Effector memory CD4-positive, alpha-beta T cell (primary cell): Measurements from ENCODE around the gene VAMP7.

Source experiments
- DNase-seq, 3 donors: peaks; one replicate each; pipeline ENCODE4 v3.0.0-alpha.2; 2020
- H3K27ac ChIP-seq: 2 replicates; pipeline ENCODE4 v1.7.0; 2013; ENCODE audit warnings: mild to moderate bottlenecking, low read length, moderate library complexity; ENCODE audit not compliant: insufficient read depth, poor library complexity, severe bottlenecking
- H3K27me3 ChIP-seq: replicated peaks from 2 replicates; pipeline ENCODE4 v1.7.0; 2013; ENCODE audit warnings: mild to moderate bottlenecking, low read length; ENCODE audit not compliant: insufficient read depth, control insufficient read depth, poor library complexity, severe bottlenecking
- H3K36me3 ChIP-seq: 2 replicates; pipeline ENCODE4 v1.7.0; 2013; ENCODE audit warnings: mild to moderate bottlenecking, low read length, moderate library complexity; ENCODE audit not compliant: control insufficient read depth, insufficient read depth
- H3K4me1 ChIP-seq: 2 replicates; pipeline ENCODE4 v1.7.0; 2013; ENCODE audit warnings: low read length, mild to moderate bottlenecking; ENCODE audit not compliant: control insufficient read depth, insufficient read depth, poor library complexity, severe bottlenecking
- H3K4me3 ChIP-seq: 2 replicates; pipeline ENCODE4 v1.7.0; 2013; ENCODE audit warnings: low read length, low read depth, mild to moderate bottlenecking; ENCODE audit not compliant: insufficient read depth, poor library complexity, severe bottlenecking
- H3K9me3 ChIP-seq: 2 replicates; pipeline ENCODE4 v1.7.0; 2013; ENCODE audit warnings: mild to moderate bottlenecking, low read length, moderate library complexity; ENCODE audit not compliant: control insufficient read depth

Gene VAMP7

DNA sequence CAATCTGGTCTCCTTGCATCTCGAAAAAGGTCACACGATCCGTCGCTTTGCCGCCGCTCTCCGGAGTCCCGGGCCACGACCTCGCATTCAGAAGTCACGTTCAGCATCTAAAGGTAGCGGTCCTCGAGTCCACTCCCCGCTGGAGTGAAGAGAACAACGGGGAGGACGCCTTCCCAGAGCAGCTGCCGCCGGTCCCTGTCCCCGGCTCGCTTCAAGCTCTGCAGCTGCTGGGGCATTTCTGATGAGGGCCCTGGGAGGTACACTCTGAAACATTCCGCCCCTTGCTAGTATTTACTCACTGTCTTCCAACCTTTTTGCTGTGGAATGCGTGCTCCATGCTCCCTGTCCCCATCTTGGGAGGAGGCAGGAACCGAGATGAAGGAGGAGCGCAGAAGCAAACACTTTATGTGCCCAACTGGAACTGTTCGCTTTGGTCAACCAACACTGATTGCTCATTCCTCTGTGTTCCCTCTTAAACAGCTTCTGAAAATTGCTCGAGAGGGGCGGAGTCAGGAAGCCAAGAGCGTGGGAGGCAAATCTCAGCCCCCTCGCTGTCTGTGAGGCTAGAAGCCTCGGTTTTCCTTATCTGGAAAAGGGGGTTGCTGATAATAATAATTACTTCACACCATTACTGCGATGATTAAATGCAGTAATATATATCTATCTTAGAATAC lies 6.4 kb upstream of the VAMP7 start:
- H3K27ac ChIP-seq = no peak overlapping the region
- H3K27me3 ChIP-seq = peaks cover 3% of the 10 kb centered on the region
- no peaks in the 10 kb centered on the region for H3K9me3 ChIP-seq
- H3K4me3 ChIP-seq = no peak overlapping the region
- no peaks in the 10 kb centered on the region for H3K4me1 ChIP-seq
- no peaks in the 10 kb centered on the region for H3K36me3 ChIP-seq
- no peak for DNase-seq

DNA sequence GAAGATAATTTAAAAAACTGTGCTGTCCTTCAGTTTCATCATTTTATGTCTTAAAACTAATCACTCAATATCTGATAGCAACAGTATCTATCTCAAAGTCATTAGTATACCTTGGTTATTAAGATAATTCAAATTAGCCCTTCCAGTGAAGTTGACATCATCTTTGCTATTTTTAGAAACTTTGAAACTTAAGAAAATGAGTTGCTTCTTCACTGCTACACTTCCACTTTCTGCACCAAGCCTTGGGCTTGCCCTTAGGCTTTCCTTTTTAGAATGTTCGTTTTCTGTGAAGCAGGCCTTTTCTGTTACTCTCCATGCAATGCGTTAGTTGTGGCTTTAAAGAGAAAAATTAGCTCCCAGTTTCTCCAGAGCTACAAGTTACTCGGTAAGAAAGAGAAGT lies 4.4 kb upstream of the VAMP7 start:
- no peak for DNase-seq
- H3K4me3 ChIP-seq = no peak overlapping the region
- no peaks in the 10 kb centered on the region for H3K9me3 ChIP-seq
- no peaks in the 10 kb centered on the region for H3K36me3 ChIP-seq
- H3K4me1 ChIP-seq = no peaks in the 10 kb centered on the region
- peaks cover 3% of the 10 kb centered on the region for H3K27me3 ChIP-seq
- no peak overlapping the region for H3K27ac ChIP-seq

DNA sequence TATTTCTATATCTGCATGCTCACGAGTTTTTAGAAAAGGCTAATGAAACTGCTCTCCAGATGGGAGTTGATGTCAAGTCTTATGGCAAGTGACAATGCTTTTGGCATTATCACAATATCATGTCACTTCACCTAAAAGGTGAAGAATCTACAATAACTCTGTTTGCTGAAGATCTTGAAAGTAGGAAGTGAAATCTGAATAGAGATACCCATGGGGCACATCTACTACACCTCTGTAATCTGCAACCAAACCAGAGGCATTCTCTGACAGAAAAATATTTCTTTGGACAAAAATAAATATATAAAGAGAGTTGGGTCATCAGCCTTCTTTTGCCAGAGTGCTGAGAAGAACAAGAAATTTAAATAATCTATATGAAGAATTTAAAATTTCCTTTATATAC lies 3.9 kb upstream of the VAMP7 start:
- H3K27ac ChIP-seq = no peak overlapping the region
- no peaks in the 10 kb centered on the region for H3K9me3 ChIP-seq
- DNase-seq = no peak
- peaks cover 3% of the 10 kb centered on the region for H3K27me3 ChIP-seq
- H3K4me3 ChIP-seq = no peak overlapping the region
- H3K36me3 ChIP-seq = no peaks in the 10 kb centered on the region
- peaks cover 5% of the 10 kb centered on the region for H3K4me1 ChIP-seq

DNA sequence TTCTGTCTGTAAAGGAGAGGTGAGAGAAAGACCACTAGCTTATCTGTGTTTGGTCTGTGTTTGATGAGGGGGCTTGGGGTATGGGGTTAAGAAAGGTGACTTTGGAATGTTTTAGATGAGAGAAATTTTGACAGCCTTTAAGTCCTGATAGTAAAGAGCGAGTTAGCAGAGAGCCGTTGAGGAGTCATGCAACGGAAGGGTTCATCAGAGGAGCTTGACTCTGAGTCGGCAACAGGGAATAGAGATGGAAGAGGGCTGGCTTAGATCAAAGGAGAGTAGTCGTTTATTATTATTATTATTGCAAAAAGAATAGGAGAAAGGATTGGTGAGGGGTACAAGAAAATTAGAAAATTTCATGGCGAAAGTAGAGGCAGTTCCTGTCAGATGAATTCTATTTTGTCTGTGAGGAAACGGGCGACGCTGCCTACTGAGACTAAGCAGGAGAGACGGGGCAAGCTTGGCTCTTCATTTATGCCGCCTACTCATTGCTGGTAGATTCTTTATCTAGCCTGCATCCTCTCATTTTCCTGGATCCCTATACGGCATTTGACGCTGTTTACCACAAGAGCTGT lies 473 bp upstream of the VAMP7 start:
- no peaks in the 10 kb centered on the region for H3K36me3 ChIP-seq
- H3K9me3 ChIP-seq = no peaks in the 10 kb centered on the region
- DNase-seq = no peak
- H3K27me3 ChIP-seq = no peaks in the 10 kb centered on the region
- peak overlapping the region; percentile 72 for H3K4me3 ChIP-seq
- peaks cover 5% of the 10 kb centered on the region for H3K4me1 ChIP-seq
- peak overlapping the region; percentile 76 for H3K27ac ChIP-seq

DNA sequence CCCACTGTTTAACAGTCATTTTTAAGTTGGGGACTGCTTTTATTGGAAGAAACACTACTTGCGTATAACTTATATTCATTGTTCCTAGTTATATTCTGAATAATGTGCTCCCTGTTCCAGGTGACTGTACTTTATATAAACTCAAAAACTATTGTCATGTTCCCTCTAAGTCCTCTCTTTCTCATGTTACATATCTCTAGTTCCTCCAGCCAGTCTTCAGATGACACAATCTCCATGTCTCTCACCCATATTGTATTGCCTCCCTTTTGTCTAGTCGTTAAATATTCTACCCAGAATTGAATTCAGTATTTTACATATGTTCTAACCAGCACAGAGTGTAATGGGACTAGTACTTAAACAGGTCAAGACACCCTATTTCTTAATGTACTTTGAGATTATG lies 5.3 kb downstream of the VAMP7 start:
- no peaks in the 10 kb centered on the region for H3K27me3 ChIP-seq
- no peak for DNase-seq
- peaks cover 8% of the 10 kb centered on the region for H3K36me3 ChIP-seq
- H3K4me3 ChIP-seq = no peak overlapping the region
- no peak overlapping the region for H3K27ac ChIP-seq
- no peaks in the 10 kb centered on the region for H3K9me3 ChIP-seq
- peaks cover 5% of the 10 kb centered on the region for H3K4me1 ChIP-seq

DNA sequence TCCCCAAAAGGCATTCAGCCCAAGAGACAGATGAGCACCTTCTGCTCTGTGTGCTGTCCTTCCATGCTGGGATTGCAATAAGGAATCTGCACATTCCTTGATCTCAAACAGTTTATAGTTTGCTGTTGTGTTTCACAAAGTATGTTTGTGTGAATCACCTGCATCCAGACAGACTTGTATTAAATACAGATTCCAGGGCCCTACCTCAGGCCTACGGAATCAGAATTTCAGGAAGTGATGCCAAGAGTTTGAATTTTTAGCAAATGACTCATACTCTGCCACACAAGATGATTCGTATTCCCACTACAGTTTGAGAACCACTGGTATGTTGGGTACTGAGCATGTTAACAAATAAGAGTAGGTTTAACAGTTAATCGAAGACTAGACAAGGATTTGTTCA lies 7.0 kb downstream of the VAMP7 start:
- no peak for DNase-seq
- Histone ChIP-seq H3K4me3 (no peak overlapping the region), H3K36me3 (peaks cover 11% of the 10 kb centered on the region), H3K27me3 (no peaks in the 10 kb centered on the region), H3K4me1 (no peaks in the 10 kb centered on the region), H3K9me3 (no peaks in the 10 kb centered on the region), H3K27ac (no peak overlapping the region)

DNA sequence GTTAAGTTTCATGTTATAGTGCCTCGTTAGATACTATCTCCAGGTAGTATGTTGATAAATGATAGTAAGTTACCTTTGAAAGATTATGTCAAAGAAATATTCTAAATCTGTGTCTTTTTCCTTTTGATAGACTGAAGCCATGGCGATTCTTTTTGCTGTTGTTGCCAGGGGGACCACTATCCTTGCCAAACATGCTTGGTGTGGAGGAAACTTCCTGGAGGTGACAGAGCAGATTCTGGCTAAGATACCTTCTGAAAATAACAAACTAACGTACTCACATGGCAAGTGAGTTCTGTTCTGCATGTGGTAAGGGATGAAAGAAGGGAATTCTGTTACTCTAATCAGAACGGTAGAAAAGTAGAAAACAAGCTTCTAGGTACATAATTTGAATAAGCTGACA lies 8.2 kb downstream of the VAMP7 start:
- H3K36me3 ChIP-seq = peaks cover 12% of the 10 kb centered on the region
- no peaks in the 10 kb centered on the region for H3K4me1 ChIP-seq
- no peak overlapping the region for H3K4me3 ChIP-seq
- H3K9me3 ChIP-seq = no peaks in the 10 kb centered on the region
- H3K27ac ChIP-seq = no peak overlapping the region
- H3K27me3 ChIP-seq = no peaks in the 10 kb centered on the region
- no peak for DNase-seq

DNA sequence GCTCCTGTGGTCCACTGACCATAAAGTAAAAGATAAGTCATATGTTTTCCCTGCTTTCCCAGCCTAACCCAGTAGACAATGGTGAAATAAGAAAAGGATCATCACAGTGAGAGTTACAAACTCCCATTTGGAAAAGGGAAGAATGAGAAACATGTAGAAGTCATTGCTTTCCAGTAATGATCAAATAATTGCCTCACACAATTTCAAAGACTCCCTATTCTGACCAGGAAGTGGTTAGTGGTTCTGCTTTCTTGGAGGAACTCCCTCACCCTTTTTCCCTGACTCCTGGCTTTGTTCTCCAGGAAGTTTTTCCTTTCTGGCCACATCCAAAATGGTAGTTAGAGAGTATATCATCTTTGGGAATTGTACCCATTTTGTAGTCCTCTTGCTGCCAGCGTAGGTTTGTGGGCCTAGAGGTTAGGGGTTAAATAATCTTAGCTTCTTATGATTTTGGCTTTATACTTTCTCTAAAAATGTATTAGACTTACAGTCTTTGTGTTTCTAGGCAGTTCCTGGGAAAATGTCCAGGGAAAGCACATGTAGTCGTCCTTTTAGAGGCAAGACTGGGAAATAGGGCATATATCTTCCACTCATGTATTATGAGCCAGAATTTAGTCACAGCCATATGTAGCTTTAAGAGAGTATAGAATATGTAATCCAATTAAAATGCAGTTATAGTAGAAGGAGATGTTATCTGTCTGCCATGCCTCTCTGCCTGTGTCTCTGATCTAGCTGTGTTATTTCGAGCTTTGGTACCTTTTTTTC lies 10.5 kb downstream of the VAMP7 start:
- Histone ChIP-seq H3K27ac (no peak overlapping the region), H3K27me3 (no peaks in the 10 kb centered on the region), H3K36me3 (peaks cover 15% of the 10 kb centered on the region), H3K4me1 (no peaks in the 10 kb centered on the region), H3K4me3 (no peak overlapping the region), H3K9me3 (no peaks in the 10 kb centered on the region)
- DNase-seq = no peak

DNA sequence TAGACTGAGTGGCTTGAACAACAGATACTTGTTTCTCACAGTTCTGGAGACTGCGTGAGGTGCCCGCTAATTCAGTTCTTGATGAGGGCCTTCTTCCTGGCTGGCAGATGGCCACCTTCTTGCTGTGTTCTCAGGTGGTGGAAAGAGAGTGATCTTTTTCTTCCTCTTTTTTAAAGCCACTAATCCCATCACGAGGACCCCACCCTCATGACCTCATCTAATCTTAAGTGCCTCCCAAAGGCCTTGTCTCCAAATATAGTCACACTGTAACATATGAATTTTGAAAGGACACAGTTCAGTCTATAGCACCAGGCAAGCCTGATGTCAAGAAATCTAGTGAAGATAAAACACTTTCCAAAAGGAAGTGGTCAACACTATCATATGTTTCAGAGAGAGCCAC lies 12.4 kb downstream of the VAMP7 start:
- no peaks in the 10 kb centered on the region for H3K9me3 ChIP-seq
- H3K27me3 ChIP-seq = no peaks in the 10 kb centered on the region
- no peaks in the 10 kb centered on the region for H3K4me1 ChIP-seq
- DNase-seq = no peak
- peaks cover 28% of the 10 kb centered on the region for H3K36me3 ChIP-seq
- H3K4me3 ChIP-seq = no peak overlapping the region
- H3K27ac ChIP-seq = no peak overlapping the region

DNA sequence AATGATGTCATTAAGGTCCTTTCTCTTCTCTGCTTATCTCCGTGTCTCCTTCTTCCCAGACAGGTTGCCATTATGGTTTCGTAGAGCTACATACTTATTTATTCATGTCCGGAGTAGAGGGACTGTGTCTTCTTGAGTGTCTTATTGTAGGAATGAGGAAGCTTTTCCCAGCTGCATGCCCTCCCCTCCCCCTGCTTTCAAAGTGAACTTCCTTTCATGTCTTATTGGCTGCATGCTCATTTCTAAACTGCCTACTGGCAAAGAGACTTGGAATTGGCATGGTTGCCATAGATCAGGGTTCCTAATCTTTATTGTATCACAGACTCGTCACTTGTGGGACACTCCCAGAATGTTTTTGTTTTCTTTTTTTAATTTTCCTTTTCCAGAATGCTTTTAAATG lies 15.4 kb downstream of the VAMP7 start:
- Histone ChIP-seq H3K4me3 (no peak overlapping the region), H3K27me3 (no peaks in the 10 kb centered on the region), H3K36me3 (peaks cover 30% of the 10 kb centered on the region), H3K9me3 (no peaks in the 10 kb centered on the region), H3K27ac (no peak overlapping the region), H3K4me1 (no peaks in the 10 kb centered on the region)
- DNase-seq = no peak
